ENCODE measurements around the gene CEP72. TPM values are rescaled to one million over a fixed set of nuclear protein-coding genes. Genes with fewer than 3 reads are reported as not detected.

Gene CEP72
- total RNA-seq, 1 experiment from 2014 or later: 24.8 TPM

DNA sequence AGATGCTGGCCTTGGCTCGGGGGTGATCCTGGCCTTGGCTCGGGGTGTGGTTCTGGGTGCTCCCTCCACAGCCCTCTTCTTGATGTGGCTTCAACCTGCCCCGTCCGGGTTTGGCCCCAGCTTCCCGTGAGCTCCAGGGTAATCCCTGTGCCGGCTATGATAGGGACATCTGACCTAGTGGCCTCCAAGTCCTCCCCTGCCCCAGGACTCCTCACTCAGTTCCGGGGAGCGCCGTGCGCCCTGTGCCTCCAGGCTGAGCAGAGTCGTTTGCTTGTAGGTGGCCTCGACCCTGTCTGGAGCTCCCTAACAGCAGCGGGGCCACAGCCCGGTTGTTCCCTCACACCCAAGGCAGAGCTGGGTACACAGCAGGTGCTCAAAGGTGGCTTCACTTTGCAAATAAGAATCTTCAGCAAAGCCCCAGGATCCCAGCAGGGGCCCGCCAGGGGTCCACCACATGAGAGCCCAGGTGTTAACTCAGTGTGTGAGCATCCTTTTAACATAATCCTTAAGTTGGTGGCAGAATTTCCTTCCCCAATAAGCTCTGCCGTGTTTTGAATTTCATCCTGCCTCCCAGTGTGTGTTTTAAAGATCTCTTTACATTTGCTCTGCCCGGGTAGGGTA, 32.3 kb upstream of the CEP72 start:
- H3K18ac ChIP-seq (ENCODE audit: insufficient read length, low read depth, low read length): no peak overlapping the region
- no peak overlapping the region for H2BK120ac ChIP-seq (ENCODE audit: low read depth, low read length, poor library complexity, severe bottlenecking)
- peaks cover 84% of the 10 kb centered on the region for H3K27me3 Mint-ChIP-seq (ENCODE audit: low read depth)
- H3K4ac ChIP-seq (ENCODE audit: low read depth, low read length): no peak overlapping the region
- H3K4me2 ChIP-seq (ENCODE audit: insufficient read depth, insufficient read length, low read length): no peak overlapping the region
- H4K91ac ChIP-seq (ENCODE audit: insufficient read length, low read depth, low read length): no peak overlapping the region
- no CpG with 5 or more reads among the region's 17 CpGs for WGBS (ENCODE audit: extremely low coverage, insufficient read length, low lambda C conversion rate)
- H4K8ac ChIP-seq (replicated peaks; ENCODE audit: insufficient read length, low read depth, low read length): no peak overlapping the region
- no peaks in the 10 kb centered on the region for H3K23me2 ChIP-seq (ENCODE audit: insufficient read length, low read depth, low read length, poor library complexity, severe bottlenecking)
- no peak for DNase-seq
- H3K79me2 ChIP-seq (ENCODE audit: insufficient read depth, low read length): no peaks in the 10 kb centered on the region
- H2AK5ac ChIP-seq (ENCODE audit: insufficient read length, low read length): no peak overlapping the region
- no peak overlapping the region for H3K27ac Mint-ChIP-seq
- no peaks in the 10 kb centered on the region for H3K27me3 ChIP-seq (ENCODE audit: insufficient read depth, low read length)
- no peak overlapping the region for H3K4me3 Mint-ChIP-seq
- H4K5ac ChIP-seq (ENCODE audit: insufficient read length, low read depth, low read length): no peak overlapping the region
- no peak overlapping the region for H3K23ac ChIP-seq (ENCODE audit: insufficient read length, low read depth, low read length)
- no peak overlapping the region for H2AFZ ChIP-seq (ENCODE audit: low read length)
- H3K14ac ChIP-seq (ENCODE audit: insufficient read depth, low read length): no peak overlapping the region
- no peak overlapping the region for H2BK20ac ChIP-seq (ENCODE audit: low read depth, low read length, poor library complexity, severe bottlenecking)
- H3K79me1 ChIP-seq (ENCODE audit: insufficient read depth, low read depth, low read length, poor library complexity, severe bottlenecking): no peaks in the 10 kb centered on the region
- H3K9me3 ChIP-seq (ENCODE audit: control insufficient read depth, low read depth, low read length): peaks cover 4% of the 10 kb centered on the region
- H3K9ac ChIP-seq (ENCODE audit: extremely low read depth, insufficient read length, low read length): no peak overlapping the region
- peaks cover 11 to 18% of the 10 kb centered on the region in 2 experiments for H3K4me1 Mint-ChIP-seq
- no peak overlapping the region for H3K56ac ChIP-seq (ENCODE audit: insufficient read length, low read depth, low read length)
- H3T11ph ChIP-seq (ENCODE audit: low read length): no peak overlapping the region
- no peak for TF ChIP-seq CTCF (conservative IDR thresholded peaks at IDR 0.05)
- H3K36me3 Mint-ChIP-seq (ENCODE audit: insufficient read depth in 1 of 3, low read depth in 3 of 3): peaks cover 0 to 14% (median 0%) of the 10 kb centered on the region in 3 experiments; a peak in 2 of 7 replicates
- H2BK15ac ChIP-seq (ENCODE audit: low read depth, low read length): no peak overlapping the region
- H2BK12ac ChIP-seq (ENCODE audit: insufficient read length, low read depth, low read length): no peak overlapping the region
- H3K27ac ChIP-seq (ENCODE audit: insufficient read length, low read depth, low read length): no peak overlapping the region
- H2BK5ac ChIP-seq (ENCODE audit: insufficient read length, low read length): no peak overlapping the region
- no peaks in the 10 kb centered on the region for H3K4me1 ChIP-seq (ENCODE audit: insufficient read depth, low read length)
- no peaks in the 10 kb centered on the region for H4K20me1 ChIP-seq (ENCODE audit: control insufficient read depth, insufficient read depth, insufficient read length)
- peaks cover 25 to 29% of the 10 kb centered on the region in 2 experiments for H3K9me3 Mint-ChIP-seq

Data from H9 (cell line).